B cell (primary cell): ENCODE measurements around the gene GSDMA. TPM values are rescaled to one million over a fixed set of nuclear protein-coding genes. Genes with fewer than 3 reads are reported as not detected.
A peak's percentile ranks its signal among the peaks of the same experiment; 100 is the strongest.

Source experiments
- ATAC-seq: fragments of 200-7000 bp; cut with Tn5 transposase; one replicate; pipeline ENCODE4 v1.10.0; 2021; ENCODE audit warnings: low read depth, mild to moderate bottlenecking, moderate number of reproducible peaks, moderate library complexity
- CTCF ChIA-PET: fragments of 350-600 bp; sonication (Branson Sonifier 250); formaldehyde crosslinking; loops from one replicate; lab custom pipeline; 2021; ENCODE audit warnings: antibody characterized with exemption, inconsistent platforms; lab: Charles Lee
- POLR2A ChIA-PET: fragments of 350-600 bp; sonication (Branson Sonifier 250); formaldehyde crosslinking; loops from one replicate; lab custom pipeline; 2021; ENCODE audit warnings: antibody characterized with exemption; lab: Charles Lee
- DNase-seq: peaks from one replicate; pipeline ENCODE4 v3.0.0; 2013
- H2AFZ ChIP-seq: 2 replicates; pipeline ENCODE4 v1.6.1; 2012; ENCODE audit warnings: mild to moderate bottlenecking, low read depth, low read length; ENCODE audit not compliant: insufficient read depth, poor library complexity, severe bottlenecking
- H3K27ac ChIP-seq, 2 donors: 1 replicate in 1 of 2; 2 replicates in 1 of 2; pipeline ENCODE4 v1.5.1; 2012 to 2013; ENCODE audit warnings: low read length in 2 of 2, mild to moderate bottlenecking in 2 of 2, moderate library complexity in 1 of 2
- H3K27me3 ChIP-seq, 4 experiments: fragments of 200-600 bp in 1 of 4; sonication (generic) in 1 of 4; replicated peaks in 1 of 4; 1 replicate in 2 of 4; 2 replicates in 2 of 4; pipeline versions ENCODE4 v1.6.1 to v1.7.0; 2013 to 2016; ENCODE audit warnings: low read length in 3 of 4, mild to moderate bottlenecking in 2 of 4, mixed read lengths in 1 of 4, moderate library complexity in 1 of 4; ENCODE audit not compliant: insufficient read depth in 4 of 4, control insufficient read depth in 3 of 4; ENCODE audit errors: control extremely low read depth in 1 of 4
- H3K36me3 ChIP-seq, 2 experiments: replicated peaks in 1 of 2; 1 replicate in 1 of 2; 2 replicates in 1 of 2; pipeline versions ENCODE4 v1.6.1 to v1.7.1; 2013; ENCODE audit warnings: low read length in 1 of 2; ENCODE audit not compliant: insufficient read depth in 2 of 2, control insufficient read depth in 1 of 2; ENCODE audit errors: control extremely low read depth in 1 of 2, extremely low read depth in 1 of 2
- H3K4me1 ChIP-seq, 2 donors: fragments of 200-600 bp in 1 of 2; sonication (generic) in 1 of 2; 1 replicate in 1 of 2; 2 replicates in 1 of 2; pipeline versions ENCODE4 v1.5.1 to v1.6.1; 2013 to 2017; ENCODE audit warnings: low read length in 2 of 2; ENCODE audit not compliant: control insufficient read depth in 2 of 2, insufficient read depth in 2 of 2
- H3K4me2 ChIP-seq: replicated peaks from 2 replicates; pipeline ENCODE3; 2012; ENCODE audit warnings: mild to moderate bottlenecking, low read depth, low read length; ENCODE audit not compliant: poor library complexity, severe bottlenecking
- H3K4me3 ChIP-seq, 5 experiments: fragments of 200-600 bp in 1 of 5; sonication (generic) in 1 of 5; 1 replicate in 3 of 5; 2 replicates in 2 of 5; pipeline versions ENCODE4 v1.5.1 to v1.7.0; 2011 to 2016; ENCODE audit warnings: low read length in 4 of 5, mild to moderate bottlenecking in 4 of 5, low read depth in 2 of 5, control low read depth in 1 of 5, moderate library complexity in 1 of 5; ENCODE audit not compliant: insufficient read depth in 1 of 5; ENCODE audit errors: control extremely low read depth in 1 of 5, extremely low read depth in 1 of 5
- H3K79me2 ChIP-seq: fragments of 200-600 bp; sonication (generic); one replicate; pipeline ENCODE4 v1.6.0; 2016; ENCODE audit warnings: low read length; ENCODE audit not compliant: control insufficient read depth, insufficient read depth
- H3K9ac ChIP-seq: fragments of 200-600 bp; sonication (generic); 2 replicates; pipeline ENCODE4 v1.6.1; 2017; ENCODE audit warnings: mild to moderate bottlenecking, low read length, moderate library complexity
- H3K9me3 ChIP-seq, 3 donors: one replicate each; pipeline versions ENCODE4 v1.6.1 to v1.7.1; 2013; ENCODE audit warnings: low read length in 2 of 3; ENCODE audit not compliant: control insufficient read depth in 2 of 3, insufficient read depth in 1 of 3; ENCODE audit errors: control extremely low read depth in 1 of 3
- H4K20me1 ChIP-seq: 2 replicates; pipeline ENCODE4 v1.6.0; 2012; ENCODE audit warnings: mild to moderate bottlenecking, low read length; ENCODE audit not compliant: insufficient read depth, control insufficient read depth, poor library complexity, severe bottlenecking
- H3K27ac Mint-ChIP-seq: one replicate; pipeline ENCODE4 v1.8.0; 2021; ENCODE audit warnings: mixed read lengths
- H3K27me3 Mint-ChIP-seq: one replicate; pipeline ENCODE4 v1.8.0; 2021; ENCODE audit warnings: mixed read lengths
- H3K4me1 Mint-ChIP-seq: one replicate; pipeline ENCODE4 v1.8.0; 2021; ENCODE audit warnings: mixed read lengths
- H3K4me3 Mint-ChIP-seq: one replicate; pipeline ENCODE4 v1.8.0; 2021; ENCODE audit warnings: mixed read lengths
- H3K9me3 Mint-ChIP-seq: one replicate; pipeline ENCODE4 v1.8.0; 2022; ENCODE audit warnings: mixed read lengths; ENCODE audit not compliant: insufficient read depth
- EZH2 ChIP-seq: IDR thresholded peaks from 2 replicates; pipeline ENCODE4 v1.6.1; 2012; ENCODE audit warnings: borderline replicate concordance, low read depth, mild to moderate bottlenecking, moderate library complexity, low read length; ENCODE audit not compliant: insufficient read depth, poor library complexity, severe bottlenecking
- WGBS: methylation state at CpG from one replicate; pipeline ENCODE4 v1.1.5; 2013; ENCODE audit warnings: missing lambda C conversion rate; ENCODE audit not compliant: insufficient coverage; 5-methylcytosine and 5-hydroxymethylcytosine counted together
- intact Hi-C: fragments of 100-400 bp; cut with micrococcal nuclease; formaldehyde crosslinking; loops from one replicate; pipeline ENCODE4 v1.10.0; 2022
- polyA plus RNA-seq: library from polyadenylated mRNA; depleted of rRNA; stranded (reverse); fragments of >200 nt; gene quantifications from 2 replicates; pipeline ENCODE4 v1.2.3, GENCODE V29; 2012
- total RNA-seq, 2 donors: library from RNA; stranded (reverse); fragments of 120-200 nt in 1 of 2; gene quantifications; 1 replicate in 1 of 2; 2 replicates in 1 of 2; pipeline versions ENCODE4 v1.2.3 to v1.2.4, GENCODE V29; 2013 to 2022
- TF ChIP-seq, protein P1 (sequence below): fragments of 200-600 bp; IDR thresholded peaks from one replicate; pipeline ENCODE4 v1.8.0; 2022; ENCODE audit warnings: antibody characterized with exemption, mild to moderate bottlenecking

GSDMA gene
- total and polyA plus RNA-seq, 2 donors (not counting 1 experiment from before 2014, with no cell fraction given), result 0.09 TPM; not detected in 1

DNA sequence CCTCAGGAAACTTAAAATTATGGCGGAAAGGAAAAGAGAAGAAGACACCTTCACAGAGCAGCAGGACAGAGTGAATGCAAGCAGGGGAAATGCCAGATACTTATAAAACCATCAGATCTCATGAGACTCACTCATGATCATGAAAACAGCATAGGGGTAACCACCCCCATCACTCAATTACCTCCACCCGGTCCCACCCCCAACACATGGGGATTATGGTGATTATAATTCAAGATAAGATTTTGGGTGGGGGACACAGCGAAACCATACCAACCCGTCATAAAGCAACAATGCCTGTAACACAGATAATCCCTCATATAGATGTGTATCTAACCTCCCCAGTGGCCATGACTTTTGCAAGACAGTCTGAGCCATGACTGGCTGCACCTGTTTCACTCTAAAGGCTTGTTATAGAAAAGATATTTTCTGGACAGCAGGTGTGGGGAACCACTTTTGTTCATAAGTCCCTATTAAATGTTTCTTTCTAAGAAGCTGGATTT, 7.0 kb upstream of the GSDMA start:
- H3K4me1 ChIP-seq, result peaks cover 18 to 34% of the 10 kb centered on the region in 2 donors
- Mint-ChIP-seq H3K4me3 (no peak overlapping the region), H3K4me1 (peaks cover 20% of the 10 kb centered on the region), H3K27ac (no peak overlapping the region), H3K27me3 (no peaks in the 10 kb centered on the region), H3K9me3 (no peaks in the 10 kb centered on the region)
- H3K9me3 ChIP-seq, result no peaks in the 10 kb centered on the region
- TF ChIP-seq, protein P1, sequence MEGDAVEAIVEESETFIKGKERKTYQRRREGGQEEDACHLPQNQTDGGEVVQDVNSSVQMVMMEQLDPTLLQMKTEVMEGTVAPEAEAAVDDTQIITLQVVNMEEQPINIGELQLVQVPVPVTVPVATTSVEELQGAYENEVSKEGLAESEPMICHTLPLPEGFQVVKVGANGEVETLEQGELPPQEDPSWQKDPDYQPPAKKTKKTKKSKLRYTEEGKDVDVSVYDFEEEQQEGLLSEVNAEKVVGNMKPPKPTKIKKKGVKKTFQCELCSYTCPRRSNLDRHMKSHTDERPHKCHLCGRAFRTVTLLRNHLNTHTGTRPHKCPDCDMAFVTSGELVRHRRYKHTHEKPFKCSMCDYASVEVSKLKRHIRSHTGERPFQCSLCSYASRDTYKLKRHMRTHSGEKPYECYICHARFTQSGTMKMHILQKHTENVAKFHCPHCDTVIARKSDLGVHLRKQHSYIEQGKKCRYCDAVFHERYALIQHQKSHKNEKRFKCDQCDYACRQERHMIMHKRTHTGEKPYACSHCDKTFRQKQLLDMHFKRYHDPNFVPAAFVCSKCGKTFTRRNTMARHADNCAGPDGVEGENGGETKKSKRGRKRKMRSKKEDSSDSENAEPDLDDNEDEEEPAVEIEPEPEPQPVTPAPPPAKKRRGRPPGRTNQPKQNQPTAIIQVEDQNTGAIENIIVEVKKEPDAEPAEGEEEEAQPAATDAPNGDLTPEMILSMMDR, result no peak
- TF ChIP-seq EZH2, result no peak
- CTCF ChIA-PET, result interaction anchor here (1.1 to 4.9 kb wide), 4 partner anchors 23 to 334 kb away, joined by 3 to 97 read pairs (median 10); partner anchors contain the start of gene PSMD3
- POLR2A ChIA-PET, result interaction anchor here (0.6 kb wide), 1 partner anchor 40 kb away, joined by 3 read pairs; no protein-coding TSS in a partner anchor
- DNase-seq (no peak), ATAC-seq (no peak)
- no peak overlapping the region for H3K4me2 ChIP-seq
- no peaks in the 10 kb centered on the region for H3K36me3 ChIP-seq
- WGBS, result no CpG with 5 or more reads among the region's 4 CpGs
- no peaks in the 10 kb centered on the region for H4K20me1 ChIP-seq
- no peak overlapping the region for H3K9ac ChIP-seq
- H3K79me2 ChIP-seq, result peaks cover 3% of the 10 kb centered on the region
- no peak overlapping the region for H3K27ac ChIP-seq
- H2AFZ ChIP-seq, result no peak overlapping the region
- intact Hi-C loops, result loop anchor here (10.0 kb wide), 1 partner anchor 99 kb away; the partner anchor contains the start of gene MED24
- H3K4me3 ChIP-seq, result no peak overlapping the region
- H3K27me3 ChIP-seq, result no peaks in the 10 kb centered on the region

DNA sequence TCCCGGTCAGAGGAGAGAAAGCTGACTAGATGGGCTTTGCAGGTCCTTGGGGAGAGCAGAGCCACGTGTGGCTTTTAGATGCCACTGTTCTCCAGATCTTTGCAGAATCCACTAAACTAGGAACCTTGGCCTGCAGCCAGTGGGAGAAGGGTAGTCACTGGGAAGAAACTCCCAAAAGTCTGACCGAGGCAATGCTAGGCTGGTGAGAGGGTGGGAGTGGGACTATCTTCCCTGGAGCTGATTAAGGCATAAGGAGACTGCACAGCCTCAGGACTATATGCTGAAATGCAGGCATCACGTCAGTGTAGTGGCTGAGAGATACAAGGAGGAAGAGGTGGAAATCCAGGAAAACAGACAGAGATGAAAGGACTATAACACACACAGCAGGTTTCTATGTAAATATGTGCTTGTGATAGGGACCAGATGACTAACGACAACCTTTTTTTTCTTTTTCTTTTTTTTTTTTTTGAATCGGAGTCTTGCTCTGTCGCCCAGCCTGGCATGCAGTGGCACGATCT, 2.2 kb upstream of the GSDMA start:
- WGBS, result 97% methylated on average over 5 of the region's 8 CpGs
- no peaks in the 10 kb centered on the region for H4K20me1 ChIP-seq
- no peak for DNase-seq
- ChIA-PET CTCF (interaction anchor here (3.5 to 4.9 kb wide), 2 partner anchors 18 to 87 kb away, joined by 31 to 97 read pairs; partner anchors contain the start of gene PSMD3), POLR2A (no interaction called here)
- H2AFZ ChIP-seq, result no peak overlapping the region
- no peaks in the 10 kb centered on the region for H3K9me3 ChIP-seq
- Mint-ChIP-seq H3K27me3 (peaks cover 5% of the 10 kb centered on the region), H3K4me3 (no peak overlapping the region), H3K9me3 (no peaks in the 10 kb centered on the region), H3K4me1 (peaks cover 10% of the 10 kb centered on the region), H3K27ac (peak overlapping the region; percentile 46)
- H3K4me3 ChIP-seq, result no peak overlapping the region
- H3K4me2 ChIP-seq, result no peak overlapping the region
- H3K9ac ChIP-seq, result no peak overlapping the region
- H3K79me2 ChIP-seq, result peaks cover 3% of the 10 kb centered on the region
- H3K27ac ChIP-seq, result no peak overlapping the region
- no peak for ATAC-seq
- intact Hi-C loops, result no loop called here
- TF ChIP-seq, protein P1, result no peak
- TF ChIP-seq EZH2, result no peak
- no peaks in the 10 kb centered on the region for H3K27me3 ChIP-seq
- H3K4me1 ChIP-seq, result peaks cover 14 to 16% of the 10 kb centered on the region in 2 donors
- H3K36me3 ChIP-seq, result no peaks in the 10 kb centered on the region
